ENCODE measurements around the gene IGF1. TPM values are rescaled to one million over a fixed set of nuclear protein-coding genes. Genes with fewer than 3 reads are reported as not detected.

Gene IGF1
- total and polyA plus RNA-seq, 12 donors = 1.7 to 28.4 (median 16.5) TPM

GRCh38 chr12:102507301-102507700 lies 26.9 kb upstream of the IGF1 start:
- intact Hi-C loops (cut with DNase I) = no loop called here
- no peak for TF ChIP-seq POLR2A (IDR thresholded peaks at IDR 0.05)
- no peak for TF ChIP-seq CTCF (IDR thresholded peaks at IDR 0.05)
- Histone ChIP-seq H3K4me1 (replicated peaks in 1 of 2) (peaks cover 0 to 9% of the 10 kb centered on the region in 2 donors), H3K9me3 (replicated peaks in 1 of 3) (no peaks in the 10 kb centered on the region), H3K4me3 (no peak overlapping the region), H3K36me3 (replicated peaks in 1 of 2) (no peaks in the 10 kb centered on the region), H3K27ac (no peak overlapping the region), H3K27me3 (no peaks in the 10 kb centered on the region)
- WGBS, 4 donors = 0 to 47% (median 0%) methylated on average over 2 of the region's 2 CpGs
- no peak for DNase-seq

- no peaks in the 10 kb centered on the region for H3K36me3 ChIP-seq (replicated peaks in 1 of 2)
- intact Hi-C loops (cut with DNase I) = no loop called here
- no peak overlapping the region for H3K4me3 ChIP-seq
- 65 to 92% (median 72%) methylated on average over 2 of the region's 2 CpGs for whole genome bisulfite sequencing, 4 donors
- no peaks in the 10 kb centered on the region for H3K9me3 ChIP-seq (replicated peaks in 1 of 3)
- peaks cover 0 to 12% of the 10 kb centered on the region in 2 donors for H3K4me1 ChIP-seq (replicated peaks in 1 of 2)
- DNase-seq = peak in 1 of 7 donors; percentile 4
- no peaks in the 10 kb centered on the region for H3K27me3 ChIP-seq
- no peak overlapping the region for H3K27ac ChIP-seq
- no peak for TF ChIP-seq CTCF (IDR thresholded peaks at IDR 0.05)
- no peak for TF ChIP-seq POLR2A (IDR thresholded peaks at IDR 0.05)
These were observed 24.5 kb upstream of the IGF1 start for GRCh38 chr12:102504871-102505270.

- H3K36me3 ChIP-seq (replicated peaks in 1 of 2) = no peaks in the 10 kb centered on the region
- WGBS, 4 donors = 40 to 60% (median 51%) methylated on average over 2 of the region's 2 CpGs
- no peaks in the 10 kb centered on the region for H3K27me3 ChIP-seq
- peaks cover 0 to 12% of the 10 kb centered on the region in 2 donors for H3K4me1 ChIP-seq (replicated peaks in 1 of 2)
- TF ChIP-seq POLR2A (IDR thresholded peaks at IDR 0.05) (no peak), CTCF (IDR thresholded peaks at IDR 0.05) (no peak)
- H3K9me3 ChIP-seq (replicated peaks in 1 of 3) = no peaks in the 10 kb centered on the region
- DNase-seq = peak in 3 of 7 donors; percentile 20 to 24 (median 21)
- H3K27ac ChIP-seq = no peak overlapping the region
- H3K4me3 ChIP-seq = no peak overlapping the region
- intact Hi-C loops (cut with DNase I) = no loop called here
These were observed 23.9 kb upstream of the IGF1 start for GRCh38 chr12:102504280-102504679.

- intact Hi-C loops (cut with DNase I) = no loop called here
- 0 to 52% (median 1%) methylated on average over 1 of the region's 1 CpG for WGBS, 4 donors
- Histone ChIP-seq H3K4me3 (no peak overlapping the region), H3K36me3 (replicated peaks in 1 of 2) (no peaks in the 10 kb centered on the region), H3K27ac (no peak overlapping the region), H3K4me1 (replicated peaks in 1 of 2) (peaks cover 0 to 12% of the 10 kb centered on the region in 2 donors), H3K9me3 (replicated peaks in 1 of 3) (no peaks in the 10 kb centered on the region), H3K27me3 (no peaks in the 10 kb centered on the region)
- DNase-seq = no peak
- TF ChIP-seq POLR2A (IDR thresholded peaks at IDR 0.05) (no peak), CTCF (IDR thresholded peaks at IDR 0.05) (no peak)
These were observed 23.5 kb upstream of the IGF1 start for GRCh38 chr12:102503831-102504230.

Measured in adrenal gland (tissue), 12 donors.